GM19035 (cell line): ENCODE measurements around the gene FABP7.

Source experiments
- ATAC-seq: cut with Tn5 transposase; IDR thresholded peaks from one replicate; pipeline ENCODE4 v1.9.1; 2021; ENCODE audit not compliant: unreplicated experiment

FABP7 gene

DNA sequence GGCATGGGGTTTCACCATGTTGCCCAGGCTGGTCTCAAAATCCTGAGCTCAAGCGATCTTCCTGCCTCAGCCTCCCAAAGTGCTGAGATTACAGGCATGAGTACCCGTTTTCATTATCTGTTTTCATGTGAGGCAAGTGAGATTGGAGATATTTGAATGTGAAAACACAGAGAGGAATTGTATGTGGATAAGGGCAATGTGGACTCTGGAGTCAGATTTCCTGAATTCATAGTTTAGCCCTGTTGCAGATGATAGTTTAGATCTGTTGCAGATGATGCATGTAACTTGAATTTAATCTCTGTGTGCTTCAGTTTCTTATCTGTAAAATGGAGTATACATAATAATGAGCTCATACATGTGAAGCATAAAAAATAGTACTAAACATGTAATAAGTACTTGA, 13.2 kb downstream of the FABP7 start:
- no peak for ATAC-seq

DNA sequence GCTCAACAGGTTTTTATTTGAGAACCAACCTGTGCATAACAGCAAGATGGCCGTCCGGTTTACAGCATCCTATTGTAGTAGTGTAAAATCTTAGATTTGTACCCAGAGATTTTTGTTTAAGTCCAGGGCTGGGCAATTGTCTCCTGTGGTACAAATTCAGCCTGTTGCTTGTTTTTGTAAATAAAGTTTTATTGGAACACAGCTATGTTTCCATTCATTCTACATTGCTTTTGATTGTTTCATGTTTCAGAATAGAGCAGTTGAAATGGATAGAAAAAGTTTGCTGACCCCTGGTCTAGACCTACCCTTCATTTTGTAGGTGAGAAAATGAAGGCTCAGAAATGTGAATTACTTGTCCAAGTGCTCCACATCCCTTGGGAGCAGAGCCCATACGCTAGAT, 18.0 kb downstream of the FABP7 start:
- no peak for ATAC-seq

DNA sequence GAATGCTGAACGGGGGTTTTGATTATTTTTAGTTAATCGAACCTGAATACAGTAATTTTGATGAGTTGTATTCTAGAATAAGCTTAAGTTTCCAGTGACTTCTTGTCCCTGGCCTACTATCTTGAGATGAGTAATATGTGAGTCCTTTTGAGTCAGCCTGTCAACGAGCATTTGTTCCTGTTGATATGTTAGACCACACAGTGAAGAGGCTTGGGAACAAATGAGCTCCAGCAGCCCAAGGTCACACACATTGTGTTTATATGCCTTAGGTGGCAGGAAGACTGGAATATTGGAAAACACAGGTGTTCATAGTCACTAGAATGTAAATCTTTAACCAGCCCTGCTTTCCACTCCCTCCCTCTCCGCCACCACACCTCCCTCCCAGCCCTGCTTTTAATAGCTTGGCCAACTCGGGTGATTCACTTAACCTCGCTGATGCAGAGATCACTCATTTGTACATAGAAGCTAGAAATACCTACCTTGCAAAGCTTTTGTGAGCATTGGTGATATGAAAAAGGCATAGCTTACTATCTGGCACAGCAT, 18.7 kb downstream of the FABP7 start:
- ATAC-seq = peak; percentile 71

DNA sequence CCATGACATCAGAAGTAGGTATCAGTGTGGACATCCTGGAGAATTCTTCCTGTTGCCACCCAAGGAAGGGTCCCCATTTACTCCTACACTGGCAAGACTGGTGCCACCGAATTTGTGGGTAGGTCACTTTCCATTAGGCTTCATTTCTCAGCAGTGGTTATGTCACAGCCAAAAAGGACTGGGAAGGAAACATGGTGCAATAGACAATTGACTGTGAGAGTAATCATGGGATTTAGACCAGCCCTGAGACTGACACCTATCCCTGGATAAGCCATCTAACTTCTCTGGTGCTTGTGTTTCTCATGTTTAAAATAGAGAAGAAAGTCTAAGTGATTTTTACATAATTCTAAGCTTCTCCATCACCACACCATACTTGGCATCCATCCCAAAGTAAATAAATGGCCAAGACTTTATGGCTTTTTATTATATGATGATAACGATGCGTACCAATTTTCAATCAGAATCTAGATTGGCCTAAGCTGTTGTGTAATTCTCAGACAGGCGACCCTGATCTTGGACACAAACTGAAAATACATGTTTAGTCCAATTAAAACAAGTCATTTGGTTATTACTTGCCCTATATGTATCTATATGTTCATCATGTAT, 19.7 kb downstream of the FABP7 start:
- ATAC-seq = no peak

DNA sequence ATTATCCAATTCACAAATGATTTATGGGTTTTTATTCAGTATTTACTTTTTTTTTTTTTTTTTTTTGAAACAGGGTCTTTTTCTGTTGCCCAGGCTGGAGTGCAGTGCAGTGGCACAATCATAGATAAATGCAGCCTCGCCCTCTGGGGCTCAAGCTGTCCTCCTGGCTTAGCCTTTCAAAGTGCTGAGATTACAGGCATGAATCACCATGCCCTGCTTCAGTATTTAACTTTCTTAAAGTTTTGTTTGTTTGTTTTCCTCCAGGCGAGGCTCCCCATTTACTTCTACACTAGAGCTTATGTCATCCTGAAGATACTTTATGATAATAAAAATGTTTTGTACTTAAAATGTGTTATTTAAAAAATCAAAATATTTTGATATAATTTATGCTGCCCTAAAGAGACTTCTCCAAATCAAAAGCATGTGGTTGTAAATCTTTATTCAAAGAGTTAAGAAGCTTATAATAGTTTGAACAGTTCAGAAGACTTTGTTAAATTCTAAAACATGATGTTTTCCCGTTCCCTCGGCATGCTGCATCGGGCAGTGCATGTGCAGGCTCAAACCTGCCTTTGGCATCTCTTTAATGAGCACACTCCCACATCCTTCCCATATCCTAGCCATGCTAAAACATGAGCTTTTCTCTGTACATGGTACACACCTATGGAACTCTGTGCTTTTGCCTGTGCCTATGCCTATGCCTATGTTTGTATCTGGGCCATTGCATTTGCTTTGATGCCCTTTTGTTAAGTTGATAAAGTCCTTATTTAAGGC, 20.6 kb downstream of the FABP7 start:
- no peak for ATAC-seq

DNA sequence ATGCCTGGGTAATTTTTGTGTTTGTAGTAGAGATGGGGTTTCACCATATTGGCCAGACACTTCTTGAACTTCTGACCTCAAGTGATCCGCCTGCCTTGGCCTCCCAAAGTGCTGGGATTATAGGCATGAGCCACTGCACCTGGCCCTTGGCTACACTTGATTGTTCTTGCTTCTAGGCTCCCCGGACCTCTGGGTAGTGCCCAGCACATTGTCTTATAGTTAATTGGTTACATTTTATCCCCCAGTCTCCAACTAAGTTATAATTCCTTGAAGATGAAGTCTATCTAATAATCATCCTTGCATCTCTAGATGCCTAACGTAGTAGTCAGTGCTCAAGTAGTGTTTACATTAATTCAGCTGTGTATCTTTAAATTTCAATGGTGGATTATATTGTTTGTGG, 21.4 kb downstream of the FABP7 start:
- ATAC-seq = no peak

DNA sequence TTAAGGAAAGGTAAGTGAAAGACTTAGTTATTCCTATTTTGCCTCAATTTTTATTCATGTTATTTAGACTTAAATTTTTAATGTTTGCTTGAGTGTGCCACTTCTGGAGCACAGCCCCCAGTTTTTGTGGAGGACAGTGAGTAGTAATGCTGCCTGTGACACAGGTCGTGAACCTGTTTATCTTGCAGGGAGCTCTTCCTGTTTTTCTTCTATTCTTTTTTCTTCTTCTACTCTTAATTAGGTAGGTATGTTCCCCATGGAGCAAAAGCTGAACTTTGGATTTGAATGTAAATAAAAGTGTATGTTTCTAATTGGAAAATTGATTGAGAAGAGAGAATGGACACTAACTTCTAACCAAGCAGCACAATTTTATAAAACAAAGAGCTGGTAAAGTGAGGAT, 21.9 kb downstream of the FABP7 start:
- no peak for ATAC-seq

DNA sequence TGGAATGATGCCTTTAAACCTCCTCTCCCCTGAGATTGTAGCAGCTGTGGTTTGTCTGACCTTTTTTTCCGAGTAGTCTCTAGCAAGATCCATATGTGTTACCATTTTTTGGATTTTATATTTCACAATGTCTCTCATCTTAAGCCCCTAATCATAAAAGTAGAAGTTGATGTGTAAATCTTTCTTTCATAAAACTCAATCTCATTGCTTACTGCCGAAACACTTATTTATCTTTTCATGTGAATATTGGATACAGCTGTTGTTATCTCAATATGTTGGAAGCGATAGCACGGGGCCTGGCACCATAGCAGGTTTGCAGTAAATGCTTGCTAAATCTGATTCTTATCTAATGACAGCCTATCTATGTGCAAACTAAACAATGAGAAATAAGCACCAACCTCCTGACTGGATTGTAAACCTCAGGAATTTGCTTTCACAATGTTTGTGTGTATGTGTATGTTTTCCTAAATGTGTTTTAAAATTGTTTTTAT, 23.7 kb downstream of the FABP7 start:
- no peak for ATAC-seq

DNA sequence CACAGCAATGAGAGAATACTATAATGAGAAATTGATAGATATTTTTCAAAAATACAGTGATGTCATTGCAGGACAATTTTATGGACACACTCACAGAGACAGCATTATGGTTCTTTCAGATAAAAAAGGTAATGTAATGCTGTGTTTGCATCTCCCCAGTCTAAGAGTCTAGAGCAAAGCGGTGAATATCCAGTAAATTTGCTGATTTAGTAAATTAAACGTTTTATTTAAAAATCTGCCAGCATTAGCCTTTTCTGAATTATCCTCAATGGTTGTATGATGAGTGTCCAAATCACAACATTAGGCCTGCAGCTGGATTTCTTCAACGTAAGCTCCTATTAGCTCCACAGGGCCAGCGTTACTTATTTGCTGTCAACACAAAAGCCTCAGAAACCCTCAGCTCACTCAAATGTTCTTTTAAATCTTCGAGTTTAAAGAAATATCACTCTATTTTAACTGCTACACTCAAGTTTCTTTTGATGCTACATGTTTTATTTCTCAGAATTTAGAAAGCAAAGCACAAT, 25.5 kb downstream of the FABP7 start:
- ATAC-seq = no peak

DNA sequence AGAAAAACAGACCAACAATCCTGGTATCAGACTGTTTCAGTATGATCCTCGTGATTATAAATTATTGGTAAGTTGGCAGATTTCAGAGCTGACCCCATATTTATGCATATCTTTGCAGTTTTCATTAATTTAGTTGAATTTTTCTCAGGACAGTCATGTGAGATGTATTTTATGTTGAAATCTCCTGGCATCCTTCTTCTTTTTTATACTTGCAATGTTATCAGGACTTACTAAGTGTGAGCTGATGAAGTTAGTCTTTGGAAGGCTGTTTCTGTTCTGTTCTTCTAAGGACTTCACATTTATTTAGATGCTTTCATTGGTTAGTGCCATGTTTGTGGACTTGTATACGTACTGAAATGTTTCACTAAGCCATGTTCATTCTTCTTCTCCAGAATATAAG, 26.8 kb downstream of the FABP7 start:
- ATAC-seq = no peak

DNA sequence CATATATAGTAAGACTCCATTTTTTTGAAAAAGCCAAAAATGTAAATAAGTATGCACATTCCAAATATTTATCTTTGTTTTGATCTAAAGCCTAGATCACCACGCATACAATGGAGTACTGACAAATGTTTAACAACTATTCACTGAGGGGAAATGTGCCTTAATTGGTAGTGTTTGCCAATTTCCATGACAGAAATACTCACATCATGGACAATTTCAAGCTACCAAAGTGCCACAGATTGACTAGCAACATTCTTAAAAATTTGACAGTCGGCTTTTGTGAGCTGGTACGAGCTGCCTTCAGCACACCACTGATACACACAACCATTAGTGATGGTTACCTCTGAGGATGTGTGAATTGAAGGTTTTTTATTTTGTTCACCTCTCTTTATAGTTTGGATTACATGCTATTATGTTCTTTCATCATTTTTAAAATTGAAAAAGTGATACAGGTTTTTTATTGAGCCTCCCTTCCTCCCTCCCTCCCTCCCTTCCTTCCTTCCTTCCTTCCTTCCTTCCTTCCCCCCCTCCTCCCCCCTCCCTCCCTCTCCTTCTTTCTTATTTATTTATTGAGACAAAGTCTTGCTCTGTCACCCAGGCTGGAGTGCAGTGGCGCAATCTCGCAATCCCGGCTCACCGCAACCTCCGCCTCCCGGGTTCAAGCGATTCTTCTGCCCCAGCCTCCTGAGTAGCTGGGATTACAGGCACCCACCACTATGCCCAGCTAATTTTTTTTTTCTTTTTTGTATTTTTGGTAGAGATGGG, 28.8 kb downstream of the FABP7 start:
- no peak for ATAC-seq

DNA sequence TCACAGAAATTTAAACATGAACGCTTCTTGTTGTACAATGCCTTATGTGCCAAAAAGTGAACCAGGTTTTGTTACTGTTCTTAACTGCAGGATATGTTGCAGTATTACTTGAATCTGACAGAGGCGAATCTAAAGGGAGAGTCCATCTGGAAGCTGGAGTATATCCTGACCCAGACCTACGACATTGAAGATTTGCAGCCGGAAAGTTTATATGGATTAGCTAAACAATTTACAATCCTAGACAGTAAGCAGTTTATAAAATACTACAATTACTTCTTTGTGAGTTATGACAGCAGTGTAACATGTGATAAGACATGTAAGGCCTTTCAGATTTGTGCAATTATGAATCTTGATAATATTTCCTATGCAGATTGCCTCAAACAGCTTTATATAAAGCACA, 29.5 kb downstream of the FABP7 start:
- no peak for ATAC-seq

DNA sequence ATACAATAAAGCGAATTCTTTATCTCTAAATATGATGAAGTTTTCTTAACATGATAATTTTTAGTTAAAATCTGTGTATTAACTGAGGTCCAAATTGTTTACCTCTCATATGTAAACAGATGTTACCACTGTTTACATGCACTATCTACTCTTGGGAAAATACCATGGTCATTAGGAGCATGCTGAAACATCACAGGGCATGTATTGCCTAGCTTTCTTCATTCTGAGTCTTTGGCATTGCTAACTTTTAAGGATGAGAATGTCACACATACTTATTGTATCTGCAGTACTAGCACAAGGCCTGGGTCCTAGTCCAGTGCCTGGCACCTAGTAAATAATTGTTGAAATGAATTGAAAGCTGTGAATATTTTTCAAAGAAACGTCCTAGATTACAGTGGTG, 30.2 kb downstream of the FABP7 start:
- no peak for ATAC-seq

DNA sequence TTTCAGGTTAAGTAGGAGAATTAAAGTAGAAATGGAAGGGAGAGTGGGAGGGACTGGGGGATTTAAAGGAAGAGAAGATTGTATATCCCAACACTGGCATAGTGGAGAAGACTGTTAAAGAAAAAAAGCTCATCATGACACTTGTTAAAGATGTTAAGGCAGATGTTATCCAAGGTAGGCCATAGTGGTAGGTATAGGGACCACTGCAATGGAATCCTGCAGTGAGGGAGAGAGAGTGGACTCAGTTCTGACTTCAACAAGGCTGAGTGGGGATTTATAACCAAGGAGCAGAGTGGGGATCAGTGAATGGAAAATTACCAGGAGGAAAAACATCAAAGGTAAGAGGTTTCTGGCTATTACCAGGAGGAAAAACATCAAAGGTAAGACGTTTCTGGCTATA, 30.7 kb downstream of the FABP7 start:
- no peak for ATAC-seq

DNA sequence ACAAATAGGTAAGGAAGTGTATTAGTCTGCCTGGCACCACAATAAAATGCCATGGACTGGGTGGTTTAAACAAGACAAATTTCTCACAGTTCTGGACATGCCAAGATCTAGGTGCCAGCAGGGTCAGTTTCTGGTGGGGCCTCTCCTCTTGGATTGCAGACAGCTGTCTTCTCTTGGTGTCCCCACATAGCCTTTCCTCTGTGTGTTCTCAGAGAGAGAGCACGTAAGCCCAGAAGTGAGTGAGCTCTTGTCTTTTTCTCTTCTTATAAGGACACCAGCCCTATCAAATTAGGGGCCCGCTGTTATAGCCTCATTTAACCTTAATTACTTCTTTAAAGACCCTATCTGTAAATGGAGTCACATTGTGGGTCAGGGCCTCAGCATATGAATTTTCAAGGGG, 37.8 kb downstream of the FABP7 start:
- no peak for ATAC-seq

DNA sequence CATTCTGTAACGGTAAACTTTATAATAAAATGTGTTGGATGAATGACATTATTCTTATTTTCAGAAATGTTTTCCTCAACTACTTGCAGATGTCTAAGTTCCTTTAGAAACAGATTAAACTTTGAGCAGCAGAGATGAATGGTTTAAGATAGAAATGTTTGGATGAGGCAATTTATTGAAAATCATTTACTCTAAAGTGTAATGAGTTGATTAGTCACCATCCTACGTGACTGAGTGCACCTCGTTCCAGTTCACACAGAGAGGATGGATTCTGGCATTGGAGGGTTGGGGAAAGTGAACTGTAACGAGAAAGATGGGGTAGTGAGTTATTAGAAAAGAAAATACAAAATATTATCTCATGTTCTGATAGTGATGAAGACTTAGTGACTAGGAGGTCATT, 38.2 kb downstream of the FABP7 start:
- ATAC-seq = no peak

DNA sequence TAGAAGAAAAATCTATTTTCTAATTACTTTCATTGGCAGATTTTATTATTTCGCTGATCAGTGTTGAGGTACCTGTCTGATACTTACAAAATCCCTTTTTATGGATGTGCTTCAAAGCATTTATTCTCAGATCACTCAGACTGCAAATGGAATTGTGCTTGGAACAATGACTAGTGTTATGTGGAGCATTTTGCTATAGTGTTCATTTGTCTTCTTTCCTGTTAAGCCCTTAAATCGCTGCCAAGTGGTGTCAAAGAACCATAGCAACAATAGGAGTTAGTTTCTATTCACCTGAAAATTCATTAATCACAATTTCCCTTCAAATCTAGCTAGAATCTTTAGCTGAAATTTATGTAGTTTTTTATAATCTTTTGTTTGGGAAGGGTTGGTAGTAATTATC, 39.4 kb downstream of the FABP7 start:
- no peak for ATAC-seq

DNA sequence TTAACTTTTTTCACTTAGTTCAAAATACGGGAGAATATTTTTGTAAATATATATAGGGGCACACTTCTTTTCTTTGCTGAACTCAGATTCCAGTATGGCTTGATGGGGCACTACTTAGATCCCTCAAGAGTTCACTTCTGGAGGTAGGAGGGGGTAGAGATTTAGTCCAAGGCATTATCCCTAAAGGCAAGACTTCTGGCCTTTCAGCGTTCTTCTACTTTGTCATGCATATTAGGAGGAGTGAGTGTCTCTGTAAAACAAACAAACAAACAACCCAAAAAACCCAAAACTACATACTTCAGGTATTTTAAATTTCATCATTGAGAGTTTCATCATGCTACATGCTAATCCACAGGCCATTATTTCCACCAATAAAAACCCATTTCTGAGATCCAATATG, 41.6 kb downstream of the FABP7 start:
- ATAC-seq = no peak

DNA sequence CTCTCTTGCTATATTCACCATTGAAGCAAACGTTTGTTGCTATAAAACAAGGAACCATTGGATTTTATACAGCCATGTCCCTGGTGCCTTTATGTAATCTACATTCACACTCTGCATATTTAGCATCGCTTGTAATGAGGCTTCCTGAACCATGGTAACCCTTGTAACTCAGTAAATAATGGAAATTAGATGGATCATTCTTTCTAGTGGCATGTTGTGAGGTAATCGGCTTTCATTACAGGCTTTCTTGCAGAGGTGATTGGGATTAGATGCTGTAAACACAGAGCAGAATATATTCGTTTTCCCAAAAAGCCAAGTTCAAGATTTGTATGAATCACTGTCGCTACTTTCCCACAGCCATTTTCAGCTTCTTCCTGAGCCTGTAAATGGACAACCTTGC, 45.6 kb downstream of the FABP7 start:
- no peak for ATAC-seq

DNA sequence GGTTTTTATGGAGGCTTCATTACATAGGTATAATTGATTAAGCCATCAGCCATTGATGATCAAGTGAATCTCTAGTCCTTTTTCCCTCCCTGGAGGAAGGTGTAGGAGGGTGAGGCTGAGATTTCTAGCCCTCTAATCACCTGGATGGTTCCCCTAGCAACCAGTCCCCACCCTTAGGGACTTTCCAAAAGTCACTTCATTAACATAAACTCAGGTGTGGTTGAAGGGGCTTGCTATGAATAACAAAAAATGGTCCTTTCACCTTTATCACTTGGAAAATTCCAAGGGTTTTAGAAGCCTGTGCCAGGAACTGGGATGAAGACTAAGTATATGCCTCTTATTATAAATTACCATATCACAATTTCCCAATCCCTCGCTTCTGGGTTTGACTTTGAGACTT, 49.9 kb downstream of the FABP7 start:
- no peak for ATAC-seq

DNA sequence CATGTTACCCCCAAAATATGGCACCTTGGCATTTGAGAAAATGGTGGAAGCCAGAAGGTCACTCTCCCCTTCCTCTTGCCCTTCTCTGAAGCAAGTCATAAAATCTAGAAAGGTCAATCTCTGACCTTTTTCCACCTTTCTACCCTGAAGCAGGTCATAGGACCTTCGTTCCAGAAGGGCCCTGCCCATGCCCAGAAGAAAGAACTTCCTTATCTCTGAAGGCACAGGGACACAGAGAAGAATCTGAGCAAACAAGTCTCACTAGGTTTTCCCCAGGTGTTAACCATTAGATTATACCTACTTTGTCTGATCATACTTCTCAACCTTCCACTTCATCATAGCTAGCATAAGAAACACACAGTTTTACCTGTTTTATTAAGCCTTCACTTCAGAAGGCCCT, 52.0 kb downstream of the FABP7 start:
- ATAC-seq = no peak

DNA sequence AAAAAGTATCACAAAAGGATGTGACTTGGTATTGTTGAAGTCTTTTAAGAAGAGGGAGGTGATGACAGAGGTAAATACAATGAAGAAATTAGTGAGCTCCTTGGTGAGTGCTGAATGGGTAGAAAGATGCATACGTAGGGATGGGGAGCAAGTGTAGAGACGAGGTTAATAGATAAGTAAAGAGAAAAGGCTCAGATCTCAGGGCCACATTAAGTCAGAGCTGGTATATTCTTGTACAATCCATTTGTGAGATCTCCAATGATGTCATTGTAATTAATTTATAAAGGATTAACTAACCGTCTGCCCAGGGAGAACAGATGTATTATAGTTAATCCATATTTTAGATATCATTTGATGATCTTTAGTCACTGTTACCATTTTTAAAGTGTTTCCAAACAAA, 52.9 kb downstream of the FABP7 start:
- no peak for ATAC-seq
